GM12874 (cell line): ENCODE data around the gene COL1A1.

Experiments
- CTCF ChIP-seq: IDR thresholded peaks from 2 replicates; pipeline ENCODE4 v1.5.1; 2011; ENCODE audit warnings: low read depth, mild to moderate bottlenecking, control low read depth, low read length, moderate library complexity; ENCODE audit not compliant: insufficient read depth

COL1A1 gene

GRCh38 chr17:50153650-50154575 is 47.5 kb downstream of the COL1A1 start:
- TF ChIP-seq CTCF, result no peak

GRCh38 chr17:50152736-50153135 is 48.7 kb downstream of the COL1A1 start:
- TF ChIP-seq CTCF, result no peak

- no peak for TF ChIP-seq CTCF
These were observed 49.4 kb downstream of the COL1A1 start for GRCh38 chr17:50151937-50152547.

GRCh38 chr17:50151041-50151936 is 50.1 kb downstream of the COL1A1 start:
- TF ChIP-seq CTCF, result peak; percentile 81

GRCh38 chr17:50150354-50151040 is 50.9 kb downstream of the COL1A1 start, which contains the start of gene PPP1R9B:
Gene PPP1R9B, minus strand, starts transcription at chr17:50150677. Its CDS starts 164 bp downstream, at chr17:50150513.
- TF ChIP-seq CTCF, result no peak

- TF ChIP-seq CTCF, result 0 out of 2 replicates have a peak, but pooled peaks have one; percentile 22
These were observed 51.7 kb downstream of the COL1A1 start for GRCh38 chr17:50149417-50150353.
